ENCODE results near the gene PRDM7. TPM values are rescaled to one million over a fixed set of nuclear protein-coding genes. Genes with fewer than 3 reads are reported as not detected.

Gene PRDM7
- total RNA-seq, 1 donor = not detected

- Histone ChIP-seq H3K79me2 (ENCODE audit: insufficient read depth, low read length) (no peaks in the 10 kb centered on the region), H3K4me1 (ENCODE audit: insufficient read depth, low read length) (no peaks in the 10 kb centered on the region), H3K27me3 (ENCODE audit: insufficient read depth, low read length) (no peaks in the 10 kb centered on the region), H3K4me2 (ENCODE audit: insufficient read depth, low read length) (no peak overlapping the region), H4K20me1 (ENCODE audit: insufficient read depth, low read length) (peaks cover 24% of the 10 kb centered on the region), H3K36me3 (ENCODE audit: insufficient read depth, low read length) (peaks cover 40% of the 10 kb centered on the region), H2AFZ (ENCODE audit: low read length) (no peak overlapping the region), H3K9me3 (ENCODE audit: low read depth, low read length) (no peaks in the 10 kb centered on the region), H3K4me3 (ENCODE audit: insufficient read depth, low read length) (no peak overlapping the region), H3K27ac (ENCODE audit: low read depth, low read length) (no peak overlapping the region)
- TF ChIP-seq CTCF (IDR thresholded peaks at IDR 0.05; ENCODE audit: extremely low read depth, low read depth, low read length) = no peak
- no peak for DNase-seq (ENCODE audit: insufficient read length, low spot score, missing footprints)
These were observed 43.7 kb downstream of the PRDM7 start for GRCh38 chr16:90033387-90033786.

- H3K4me2 ChIP-seq (ENCODE audit: insufficient read depth, low read length) = no peak overlapping the region
- no peaks in the 10 kb centered on the region for H3K79me2 ChIP-seq (ENCODE audit: insufficient read depth, low read length)
- DNase-seq (ENCODE audit: insufficient read length, low spot score, missing footprints) = peak; percentile 68
- no peak overlapping the region for H3K27ac ChIP-seq (ENCODE audit: low read depth, low read length)
- no peak overlapping the region for H2AFZ ChIP-seq (ENCODE audit: low read length)
- H3K4me3 ChIP-seq (ENCODE audit: insufficient read depth, low read length) = no peak overlapping the region
- H3K9me3 ChIP-seq (ENCODE audit: low read depth, low read length) = no peaks in the 10 kb centered on the region
- TF ChIP-seq CTCF (IDR thresholded peaks at IDR 0.05; ENCODE audit: extremely low read depth, low read depth, low read length) = no peak
- no peaks in the 10 kb centered on the region for H3K27me3 ChIP-seq (ENCODE audit: insufficient read depth, low read length)
- H4K20me1 ChIP-seq (ENCODE audit: insufficient read depth, low read length) = peaks cover 24% of the 10 kb centered on the region
- peaks cover 34% of the 10 kb centered on the region for H3K36me3 ChIP-seq (ENCODE audit: insufficient read depth, low read length)
- H3K4me1 ChIP-seq (ENCODE audit: insufficient read depth, low read length) = no peaks in the 10 kb centered on the region
These were observed 44.3 kb downstream of the PRDM7 start for GRCh38 chr16:90032674-90033331.

- DNase-seq (ENCODE audit: insufficient read length, low spot score, missing footprints) = peak; percentile 85
- Histone ChIP-seq H3K4me1 (ENCODE audit: insufficient read depth, low read length) (no peaks in the 10 kb centered on the region), H3K9me3 (ENCODE audit: low read depth, low read length) (no peaks in the 10 kb centered on the region), H3K27ac (ENCODE audit: low read depth, low read length) (no peak overlapping the region), H2AFZ (ENCODE audit: low read length) (no peak overlapping the region), H3K79me2 (ENCODE audit: insufficient read depth, low read length) (no peaks in the 10 kb centered on the region), H4K20me1 (ENCODE audit: insufficient read depth, low read length) (peaks cover 22% of the 10 kb centered on the region), H3K36me3 (ENCODE audit: insufficient read depth, low read length) (peaks cover 27% of the 10 kb centered on the region), H3K4me3 (ENCODE audit: insufficient read depth, low read length) (no peak overlapping the region), H3K27me3 (ENCODE audit: insufficient read depth, low read length) (no peaks in the 10 kb centered on the region), H3K4me2 (ENCODE audit: insufficient read depth, low read length) (no peak overlapping the region)
- TF ChIP-seq CTCF (IDR thresholded peaks at IDR 0.05; ENCODE audit: extremely low read depth, low read depth, low read length) = no peak
These were observed 45.0 kb downstream of the PRDM7 start for GRCh38 chr16:90031931-90032673.

- Histone ChIP-seq H3K4me3 (ENCODE audit: insufficient read depth, low read length) (no peak overlapping the region), H3K36me3 (ENCODE audit: insufficient read depth, low read length) (peaks cover 22% of the 10 kb centered on the region), H3K9me3 (ENCODE audit: low read depth, low read length) (no peaks in the 10 kb centered on the region), H3K4me1 (ENCODE audit: insufficient read depth, low read length) (no peaks in the 10 kb centered on the region), H3K27me3 (ENCODE audit: insufficient read depth, low read length) (no peaks in the 10 kb centered on the region), H3K4me2 (ENCODE audit: insufficient read depth, low read length) (no peak overlapping the region), H3K79me2 (ENCODE audit: insufficient read depth, low read length) (no peaks in the 10 kb centered on the region), H4K20me1 (ENCODE audit: insufficient read depth, low read length) (peaks cover 19% of the 10 kb centered on the region), H2AFZ (ENCODE audit: low read length) (no peak overlapping the region), H3K27ac (ENCODE audit: low read depth, low read length) (no peak overlapping the region)
- TF ChIP-seq CTCF (IDR thresholded peaks at IDR 0.05; ENCODE audit: extremely low read depth, low read depth, low read length) = no peak
- no peak for DNase-seq (ENCODE audit: insufficient read length, low spot score, missing footprints)
These were observed 45.8 kb downstream of the PRDM7 start for GRCh38 chr16:90031186-90031930.
